ENCODE data around the gene DAZAP2.

GRCh38 chr12:51198568-51199365, 39.9 kb upstream of the DAZAP2 start:
- TF ChIP-seq, protein P1, sequence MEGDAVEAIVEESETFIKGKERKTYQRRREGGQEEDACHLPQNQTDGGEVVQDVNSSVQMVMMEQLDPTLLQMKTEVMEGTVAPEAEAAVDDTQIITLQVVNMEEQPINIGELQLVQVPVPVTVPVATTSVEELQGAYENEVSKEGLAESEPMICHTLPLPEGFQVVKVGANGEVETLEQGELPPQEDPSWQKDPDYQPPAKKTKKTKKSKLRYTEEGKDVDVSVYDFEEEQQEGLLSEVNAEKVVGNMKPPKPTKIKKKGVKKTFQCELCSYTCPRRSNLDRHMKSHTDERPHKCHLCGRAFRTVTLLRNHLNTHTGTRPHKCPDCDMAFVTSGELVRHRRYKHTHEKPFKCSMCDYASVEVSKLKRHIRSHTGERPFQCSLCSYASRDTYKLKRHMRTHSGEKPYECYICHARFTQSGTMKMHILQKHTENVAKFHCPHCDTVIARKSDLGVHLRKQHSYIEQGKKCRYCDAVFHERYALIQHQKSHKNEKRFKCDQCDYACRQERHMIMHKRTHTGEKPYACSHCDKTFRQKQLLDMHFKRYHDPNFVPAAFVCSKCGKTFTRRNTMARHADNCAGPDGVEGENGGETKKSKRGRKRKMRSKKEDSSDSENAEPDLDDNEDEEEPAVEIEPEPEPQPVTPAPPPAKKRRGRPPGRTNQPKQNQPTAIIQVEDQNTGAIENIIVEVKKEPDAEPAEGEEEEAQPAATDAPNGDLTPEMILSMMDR (optimal IDR thresholded peaks at IDR 0.05 in 1 of 3, IDR thresholded peaks at IDR 0.05 in 1 of 3, conservative IDR thresholded peaks at IDR 0.05 in 1 of 3; ENCODE audit: extremely low read depth in 1 of 3, insufficient read depth in 2 of 3, low read length in 3 of 3) = no peak
- TF ChIP-seq EZH2 (IDR thresholded peaks at IDR 0.05; ENCODE audit: low read length) = no peak

Measured in keratinocyte (primary cell).